ENCODE data around the gene LDLRAD2.

Gene LDLRAD2

GRCh38 chr1:21865609-21865942 lies 53.5 kb downstream of the LDLRAD2 start:
- no peak for DNase-seq

DNA sequence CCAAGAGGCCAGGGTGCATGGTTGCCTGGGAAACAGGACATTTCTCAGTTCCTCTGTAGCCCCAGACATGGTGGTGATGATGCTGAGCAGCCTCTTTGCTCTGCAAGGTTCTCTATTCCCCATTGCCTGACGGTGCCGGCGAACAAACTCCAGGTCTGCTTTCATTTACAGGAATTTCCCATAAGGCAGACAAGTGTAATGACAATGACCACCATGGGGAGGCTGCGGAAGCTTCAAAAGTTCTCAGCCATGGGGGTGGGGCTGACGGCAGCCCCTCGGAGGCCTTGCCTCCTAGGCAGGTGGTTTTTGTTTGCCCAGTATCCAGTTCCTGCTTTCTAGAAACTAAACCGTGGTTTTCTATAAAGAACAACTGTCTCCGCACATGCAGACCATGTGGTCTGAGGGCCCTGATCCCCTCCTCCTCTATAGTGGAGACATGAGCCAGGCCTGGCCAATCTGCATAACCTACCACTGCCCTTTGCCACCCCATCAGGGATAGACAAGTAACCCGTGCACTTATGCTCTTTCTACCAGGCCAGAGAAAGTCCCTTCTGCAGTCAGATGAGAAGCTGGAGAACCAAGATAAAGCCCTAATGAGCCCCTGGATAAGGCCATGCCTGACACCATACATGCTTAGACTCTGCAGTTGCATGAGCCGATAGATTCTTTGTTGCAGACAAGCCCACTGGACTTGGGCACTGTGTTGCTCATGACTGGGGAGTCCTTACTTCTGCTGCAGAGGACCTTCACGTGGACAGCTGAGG lies 54.1 kb downstream of the LDLRAD2 start:
- DNase-seq, result no peak

- DNase-seq, result no peak
These were observed 54.6 kb downstream of the LDLRAD2 start for GRCh38 chr1:21866707-21867043.

DNA sequence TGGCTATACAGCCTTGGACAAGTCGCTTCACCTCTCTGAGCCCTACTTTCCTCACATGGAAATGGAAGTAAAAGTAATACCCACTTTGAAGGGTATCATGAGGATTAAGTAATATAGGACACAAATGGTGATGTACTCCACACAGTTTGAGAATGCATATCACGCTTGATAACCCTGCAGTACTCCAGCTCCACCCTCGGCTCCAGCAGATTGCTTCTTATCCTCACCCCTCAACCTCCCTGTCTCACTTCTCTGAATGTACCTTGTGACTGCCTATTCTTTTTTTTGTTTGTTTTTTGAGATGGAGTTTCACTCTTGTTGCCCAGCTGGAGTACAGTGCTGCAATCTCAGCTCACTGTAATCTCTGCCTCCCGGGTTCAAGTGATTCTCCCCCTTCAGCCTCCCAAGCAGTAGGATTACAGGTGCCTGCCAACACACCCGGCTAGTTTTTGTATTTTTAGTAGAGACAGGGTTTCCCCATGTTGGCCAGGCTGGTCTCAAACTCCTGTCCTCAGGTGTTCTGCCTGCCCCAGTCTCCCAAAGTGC lies 55.5 kb downstream of the LDLRAD2 start:
- no peak for DNase-seq

- DNase-seq, result no peak
These were observed 56.4 kb downstream of the LDLRAD2 start for GRCh38 chr1:21868482-21868881.

DNA sequence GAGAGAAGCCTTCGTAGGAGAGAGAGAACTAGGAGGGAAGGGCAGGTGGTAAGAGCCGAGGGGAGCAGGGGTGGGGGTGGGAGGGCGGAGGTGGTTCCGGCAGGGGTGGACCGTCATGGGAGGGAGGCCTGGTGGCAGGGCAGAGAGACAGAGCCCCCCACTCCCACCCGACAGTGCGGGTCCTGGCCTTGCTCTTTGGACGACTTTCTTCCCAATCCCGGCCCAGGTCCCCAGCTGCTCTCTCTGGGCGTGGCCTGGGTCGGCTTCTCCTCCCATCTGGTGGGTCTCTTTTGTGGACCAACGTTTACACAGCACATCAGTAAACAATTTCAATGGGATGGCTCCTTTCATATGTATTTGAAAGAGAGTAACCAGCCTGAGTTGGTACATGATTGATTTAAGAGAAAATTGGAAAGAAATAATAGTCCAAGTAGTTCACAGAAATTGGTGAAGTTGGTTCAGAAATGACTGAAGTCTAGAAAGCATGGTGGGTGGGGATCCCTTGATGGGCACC lies 56.9 kb downstream of the LDLRAD2 start:
- no peak for DNase-seq

DNA sequence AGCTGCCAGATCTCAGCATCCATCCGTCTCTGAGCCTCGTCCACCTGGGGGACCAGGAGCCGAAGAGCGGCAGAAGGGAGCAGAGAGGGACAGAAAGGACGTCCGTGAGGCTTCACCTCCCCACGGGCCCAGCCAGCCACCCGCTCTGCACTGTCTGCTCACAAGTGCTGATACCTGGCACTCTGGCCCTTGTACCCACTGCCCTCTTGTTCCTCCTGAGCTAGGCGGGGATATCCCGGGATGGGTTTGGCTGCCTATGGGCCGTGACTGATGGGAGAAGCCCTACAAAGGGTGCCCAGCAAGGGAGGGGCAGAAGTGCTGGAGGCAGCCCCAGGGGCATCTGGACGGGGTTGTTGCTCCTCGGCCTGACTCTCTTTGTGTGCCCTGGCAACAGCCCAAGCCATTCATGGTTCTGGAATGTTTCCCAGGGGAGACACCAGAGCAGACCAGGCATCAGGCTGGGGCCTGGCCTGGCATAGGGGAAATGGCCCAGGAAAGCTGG lies 57.6 kb downstream of the LDLRAD2 start:
- DNase-seq, result no peak

DNA sequence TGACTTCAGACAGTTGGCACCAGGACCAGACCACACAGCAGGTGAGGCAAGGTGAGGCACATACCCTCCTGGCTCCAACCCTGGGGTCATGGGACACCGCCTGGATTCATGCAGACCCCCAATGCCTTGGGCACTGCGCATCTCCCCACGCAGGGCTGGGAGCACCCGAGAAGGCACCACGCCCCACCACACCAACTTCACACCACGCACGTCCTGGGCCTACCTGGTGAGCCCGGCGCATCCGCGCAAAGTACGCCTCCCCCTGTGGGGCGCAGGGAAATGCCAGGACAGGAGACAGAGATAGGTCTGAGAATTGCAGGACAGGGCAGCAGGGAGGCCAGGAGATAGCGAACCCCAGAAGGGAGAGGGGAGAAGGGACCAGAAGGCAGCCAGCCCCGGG lies 58.5 kb downstream of the LDLRAD2 start:
- DNase-seq, result no peak

- no peak for DNase-seq
These were observed 59.9 kb downstream of the LDLRAD2 start for GRCh38 chr1:21871943-21872342.

DNA sequence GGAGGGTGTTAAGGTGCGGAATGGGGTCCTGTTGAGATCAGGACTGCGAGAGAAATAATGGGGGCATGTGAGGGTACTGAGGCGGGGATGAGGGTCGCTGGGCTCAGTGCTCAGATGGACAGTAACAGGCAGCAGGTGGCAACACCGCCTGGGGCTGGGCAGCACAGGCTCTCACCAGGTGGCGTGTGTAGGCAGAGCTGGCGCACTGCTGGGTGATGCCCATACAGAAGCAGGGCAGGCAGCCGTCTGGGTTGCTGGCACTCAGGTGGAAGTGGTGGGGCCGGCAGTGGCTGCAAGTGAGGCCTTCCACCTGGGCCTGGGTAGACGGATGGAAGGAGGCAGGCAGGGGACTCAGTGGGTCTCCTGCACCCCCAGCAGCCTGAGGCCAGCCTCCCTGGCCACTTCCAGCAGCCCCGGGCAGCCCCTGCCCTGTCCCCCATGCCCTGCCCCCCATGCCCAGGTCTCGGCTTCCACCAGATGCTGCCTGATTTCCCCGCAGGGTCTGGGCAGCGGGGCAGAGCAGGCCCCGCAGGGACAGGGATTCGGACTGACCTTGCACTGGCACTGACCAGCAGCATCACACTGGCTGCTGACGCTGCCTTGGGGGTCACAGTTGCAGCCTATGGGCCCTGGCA lies 60.5 kb downstream of the LDLRAD2 start:
- no peak for DNase-seq

DNA sequence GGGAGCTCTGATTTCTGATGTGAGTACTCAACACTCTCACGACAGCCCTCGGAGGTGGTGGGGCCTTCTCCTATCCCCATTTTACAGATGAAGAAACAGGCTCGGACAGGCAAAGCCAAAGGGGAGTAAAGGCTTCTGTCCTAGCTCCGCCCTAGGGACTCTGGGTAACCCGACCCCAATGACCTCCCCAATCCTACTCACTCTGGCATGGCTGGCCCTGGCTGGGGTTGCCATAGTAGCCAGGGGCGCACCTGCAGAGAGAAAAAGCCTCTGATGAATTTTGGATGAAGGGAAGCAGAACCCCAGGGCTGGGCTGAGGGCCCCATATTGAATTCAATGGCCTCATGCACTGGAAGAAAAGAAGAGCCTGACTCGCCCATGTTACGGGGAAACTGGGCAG lies 61.1 kb downstream of the LDLRAD2 start:
- DNase-seq, result no peak

- DNase-seq, result no peak
These were observed 61.7 kb downstream of the LDLRAD2 start for GRCh38 chr1:21873761-21874160.

DNA sequence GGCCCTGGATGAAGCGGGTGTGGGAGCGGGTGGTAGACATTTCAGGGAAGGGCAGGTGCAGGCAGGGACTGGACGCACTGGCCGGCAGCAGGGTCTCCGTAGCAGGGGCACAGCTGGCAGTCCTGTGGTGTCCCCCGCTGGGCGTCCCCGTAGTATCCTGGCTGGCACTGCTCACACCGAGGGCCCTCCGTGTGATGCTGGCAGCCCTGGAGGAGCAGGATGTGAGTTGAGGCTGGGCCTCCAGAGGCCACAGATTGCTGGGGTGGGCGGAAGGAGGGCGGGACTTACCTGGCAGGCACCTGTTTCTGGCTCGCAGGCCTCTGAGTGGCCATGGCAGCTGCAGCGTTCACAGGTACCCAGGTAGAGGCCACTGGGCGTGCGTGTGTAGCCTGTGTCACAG lies 62.3 kb downstream of the LDLRAD2 start:
- no peak for DNase-seq
